ENCODE measurements around the gene ZNF280D.

- no peak for TF ChIP-seq CTCF (IDR thresholded peaks at IDR 0.05; ENCODE audit: low read depth, low read length)
- TF ChIP-seq POLR2A (IDR thresholded peaks at IDR 0.05; ENCODE audit: extremely low read depth, insufficient read length), result no peak
- no peak for TF ChIP-seq MYC (IDR thresholded peaks at IDR 0.05; ENCODE audit: low read depth, low read length)
- TF ChIP-seq, protein P1, sequence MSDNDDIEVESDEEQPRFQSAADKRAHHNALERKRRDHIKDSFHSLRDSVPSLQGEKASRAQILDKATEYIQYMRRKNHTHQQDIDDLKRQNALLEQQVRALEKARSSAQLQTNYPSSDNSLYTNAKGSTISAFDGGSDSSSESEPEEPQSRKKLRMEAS (IDR thresholded peaks at IDR 0.05; ENCODE audit: low read depth, low read length), result no peak
Measured at GRCh38 chr15:56760186-56760585, 26.9 kb upstream of the ZNF280D start.

Data from NB4 (cell line).